Effector memory CD8-positive, alpha-beta T cell (primary cell): ENCODE measurements around the gene AQP5.

ENCODE experiments used
- ATAC-seq: fragments of 150-1000 bp; cut with Tn5 transposase; replicated peaks from 2 replicates; pipeline ENCODE4 v1.10.0; 2021; ENCODE audit warnings: mild to moderate bottlenecking, moderate library complexity
- DNase-seq, 3 experiments: peaks; one replicate each; pipeline ENCODE4 v3.0.0; 2021
- H3K27ac Mint-ChIP-seq, 2 donors: one replicate each; pipeline ENCODE4 v1.8.0; 2022; ENCODE audit warnings: mild to moderate bottlenecking in 2 of 2, mixed read lengths in 2 of 2, moderate library complexity in 2 of 2
- H3K27me3 Mint-ChIP-seq, 2 donors: one replicate each; pipeline ENCODE4 v1.8.0; 2022; ENCODE audit warnings: mixed read lengths in 2 of 2
- H3K36me3 Mint-ChIP-seq: one replicate; pipeline ENCODE4 v1.8.0; 2022; ENCODE audit warnings: mild to moderate bottlenecking, moderate library complexity, mixed read lengths; ENCODE audit not compliant: insufficient read depth
- H3K4me1 Mint-ChIP-seq, 2 donors: one replicate each; pipeline ENCODE4 v1.8.0; 2022; ENCODE audit warnings: low read depth in 2 of 2, mixed read lengths in 2 of 2
- H3K4me3 Mint-ChIP-seq, 2 donors: one replicate each; pipeline ENCODE4 v1.8.0; 2022; ENCODE audit warnings: mild to moderate bottlenecking in 2 of 2, mixed read lengths in 2 of 2, moderate library complexity in 2 of 2
- H3K9me3 Mint-ChIP-seq, 2 donors: one replicate each; pipeline ENCODE4 v1.8.0; 2022; ENCODE audit warnings: mixed read lengths in 2 of 2

The AQP5 gene

GRCh38 chr12:50005175-50005574, 43.5 kb downstream of the AQP5 start:
- no peaks in the 10 kb centered on the region for H3K4me1 Mint-ChIP-seq
- no peaks in the 10 kb centered on the region for H3K9me3 Mint-ChIP-seq
- no peaks in the 10 kb centered on the region for H3K27me3 Mint-ChIP-seq
- no peak overlapping the region for H3K4me3 Mint-ChIP-seq
- H3K36me3 Mint-ChIP-seq, result no peaks in the 10 kb centered on the region
- ATAC-seq (no peak), DNase-seq (no peak)
- H3K27ac Mint-ChIP-seq, result no peak overlapping the region

DNA sequence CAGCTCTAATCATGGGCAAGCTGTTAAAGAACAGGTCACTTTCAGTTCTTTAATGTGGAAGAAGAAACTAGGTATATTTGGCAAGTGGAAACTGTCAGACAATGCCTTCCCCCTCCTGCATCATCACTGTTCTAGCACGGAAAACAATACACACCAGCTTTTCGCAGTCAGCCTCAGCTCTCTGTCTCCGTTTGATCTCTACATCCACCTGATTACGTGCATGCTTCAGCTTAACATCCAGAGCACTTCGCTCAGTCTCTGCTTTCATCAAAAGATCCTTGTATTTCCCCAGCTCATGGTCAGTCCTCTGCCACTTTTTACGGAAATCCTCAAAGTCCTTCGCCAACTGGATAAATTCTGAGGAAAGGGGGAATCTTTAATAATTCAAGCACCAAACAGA, 44.6 kb downstream of the AQP5 start:
- DNase-seq (no peak), ATAC-seq (no peak)
- Mint-ChIP-seq H3K36me3 (peaks cover 4% of the 10 kb centered on the region), H3K9me3 (no peaks in the 10 kb centered on the region), H3K27ac (peak overlapping the region in 1 of 2 donors; percentile 52), H3K27me3 (no peaks in the 10 kb centered on the region), H3K4me3 (no peak overlapping the region), H3K4me1 (no peaks in the 10 kb centered on the region)

GRCh38 chr12:50006754-50007442, 45.2 kb downstream of the AQP5 start:
- Mint-ChIP-seq H3K4me3 (no peak overlapping the region), H3K4me1 (no peaks in the 10 kb centered on the region), H3K27me3 (no peaks in the 10 kb centered on the region), H3K36me3 (peaks cover 4% of the 10 kb centered on the region), H3K27ac (peak overlapping the region in 1 of 2 donors; percentile 52), H3K9me3 (no peaks in the 10 kb centered on the region)
- ATAC-seq, result no peak
- no peak for DNase-seq

- peaks cover 7% of the 10 kb centered on the region for H3K36me3 Mint-ChIP-seq
- H3K9me3 Mint-ChIP-seq, result no peaks in the 10 kb centered on the region
- ATAC-seq, result peak; percentile 32
- no peak overlapping the region for H3K4me3 Mint-ChIP-seq
- H3K27ac Mint-ChIP-seq, result no peak overlapping the region
- H3K27me3 Mint-ChIP-seq, result no peaks in the 10 kb centered on the region
- no peak for DNase-seq
- H3K4me1 Mint-ChIP-seq, result peaks cover 2 to 9% of the 10 kb centered on the region in 2 donors
Measured at GRCh38 chr12:50013361-50014147, 51.9 kb downstream of the AQP5 start.

DNA sequence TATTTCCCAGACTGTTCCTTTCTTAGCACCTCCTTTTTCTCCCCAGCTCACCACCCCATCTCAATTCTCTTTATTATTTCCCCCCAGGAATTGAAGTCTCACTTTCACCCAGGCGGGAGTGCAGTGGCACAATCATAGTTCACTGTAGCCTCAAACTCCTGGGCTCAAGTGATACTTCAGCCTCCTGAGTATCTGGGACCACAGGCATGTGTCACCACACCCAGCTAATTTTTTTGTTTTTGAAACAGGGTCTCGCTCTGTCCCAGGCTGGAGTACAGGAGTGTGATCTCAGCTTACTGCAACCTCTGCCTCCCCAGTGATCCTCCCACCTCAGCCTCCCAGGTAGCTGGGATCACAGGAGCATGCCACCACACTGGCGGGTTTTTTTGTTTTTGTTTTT, 52.7 kb downstream of the AQP5 start:
- peaks cover 7% of the 10 kb centered on the region for H3K36me3 Mint-ChIP-seq
- H3K27me3 Mint-ChIP-seq, result no peaks in the 10 kb centered on the region
- no peak overlapping the region for H3K4me3 Mint-ChIP-seq
- peaks cover 2 to 13% of the 10 kb centered on the region in 2 donors for H3K4me1 Mint-ChIP-seq
- ATAC-seq, result no peak
- DNase-seq, result no peak
- H3K9me3 Mint-ChIP-seq, result no peaks in the 10 kb centered on the region
- H3K27ac Mint-ChIP-seq, result no peak overlapping the region
